Stimulated activated CD8-positive, alpha-beta memory T cell treated with anti-CD3 and anti-CD28 coated beads, Interleukin-15, amount 100 ng/mL, for 24 hours (primary cell): ENCODE results near the gene ZNF670.
"Not testable (repeated sequence)": the region's sequence is repeated elsewhere in the genome, so short reads cannot be mapped to it uniquely, and the experiment has no call there.

Source experiments
- DNase-seq: peaks from one replicate; pipeline ENCODE4 v3.0.0-alpha.2; 2020; ENCODE audit warnings: low read depth

The ZNF670 gene

DNA sequence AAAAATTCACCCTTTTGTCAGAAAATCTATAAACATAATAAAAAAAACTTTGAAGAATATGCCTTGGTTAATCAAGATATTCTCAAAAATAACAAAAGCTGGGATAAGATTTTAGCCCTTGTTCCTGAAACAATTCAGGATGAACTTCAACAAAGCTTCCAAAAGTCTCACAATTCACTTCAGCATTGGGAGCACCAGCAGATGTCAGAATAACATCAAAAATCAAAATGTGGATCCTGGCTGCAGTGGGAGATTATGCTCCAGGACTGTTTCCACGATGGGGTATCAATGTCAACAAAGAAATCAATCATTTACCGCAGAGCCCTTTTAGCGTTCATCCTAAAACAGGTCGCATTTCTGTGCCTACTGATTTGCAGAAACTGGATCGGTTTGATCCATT is 35.2 kb downstream of the ZNF670 start:
- no peak for DNase-seq

DNA sequence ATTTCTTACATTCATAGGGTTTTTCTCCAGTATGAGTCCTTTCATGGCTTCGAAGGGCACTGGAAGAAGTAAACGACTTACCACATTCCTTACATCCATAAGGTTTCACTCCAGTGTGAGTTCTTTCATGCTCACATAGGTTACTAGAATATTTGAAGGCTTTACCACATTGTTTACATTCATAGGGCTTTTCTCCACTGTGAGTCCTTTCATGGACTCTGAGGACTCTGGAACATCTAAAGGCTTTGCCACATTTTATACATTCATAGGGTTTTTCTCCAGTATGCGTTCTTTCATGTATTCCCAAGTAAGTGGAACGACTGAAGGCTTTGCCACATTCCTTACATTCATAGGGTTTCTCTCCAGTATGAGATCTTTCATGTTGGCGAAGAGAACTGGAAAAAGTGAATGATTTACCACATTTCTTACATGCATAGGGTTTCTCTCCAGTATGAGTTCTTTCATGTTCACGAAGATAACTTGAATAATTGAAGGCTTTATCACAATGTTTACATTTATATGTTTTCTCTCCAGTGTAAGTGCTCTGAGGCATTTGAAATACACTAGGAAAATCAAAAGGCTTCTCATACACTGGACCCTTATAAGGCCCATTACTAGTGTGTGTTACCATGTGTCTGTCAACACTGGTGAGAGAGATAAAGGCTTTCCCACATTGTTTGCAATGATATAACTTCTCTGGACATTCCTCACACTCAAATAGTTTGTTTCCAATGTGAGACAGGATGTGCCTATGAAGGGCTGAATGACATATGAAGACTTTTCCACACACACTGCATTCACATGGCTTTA is 40.9 kb downstream of the ZNF670 start:
- DNase-seq, result no peak

DNA sequence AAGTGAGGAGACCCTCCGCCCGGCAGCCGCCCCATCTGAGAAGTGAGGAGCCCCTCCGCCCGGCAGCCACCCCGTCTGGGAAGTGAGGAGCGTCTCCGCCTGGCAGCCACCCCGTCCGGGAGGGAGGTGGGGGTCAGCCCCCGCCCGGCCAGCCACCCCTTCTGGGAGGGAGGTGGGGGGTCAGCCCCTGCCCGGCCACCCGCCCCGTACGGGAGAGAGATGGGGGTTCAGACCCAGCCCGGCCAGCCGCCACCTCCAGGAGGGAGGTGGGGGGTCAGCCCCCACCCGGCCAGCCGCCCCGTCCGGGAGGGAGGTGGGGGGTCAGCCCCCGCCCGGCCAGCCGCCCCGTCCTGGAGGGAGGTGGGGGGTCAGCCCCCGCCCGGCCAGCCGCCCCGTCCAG is 46.3 kb downstream of the ZNF670 start:
- DNase-seq, result not testable (repeated sequence)
